GM20431 (cell line): Measurements from ENCODE around the gene GINS2.

ENCODE experiments used
- in situ Hi-C: fragments of 300-500 bp; cut with MseI, MboI; formaldehyde crosslinking; loops from one replicate; pipeline ENCODE4 v1.15.0; 2020; ENCODE audit warnings: low sequenced_read_pairs; ENCODE audit not compliant: unreplicated experiment

GINS2 gene

DNA sequence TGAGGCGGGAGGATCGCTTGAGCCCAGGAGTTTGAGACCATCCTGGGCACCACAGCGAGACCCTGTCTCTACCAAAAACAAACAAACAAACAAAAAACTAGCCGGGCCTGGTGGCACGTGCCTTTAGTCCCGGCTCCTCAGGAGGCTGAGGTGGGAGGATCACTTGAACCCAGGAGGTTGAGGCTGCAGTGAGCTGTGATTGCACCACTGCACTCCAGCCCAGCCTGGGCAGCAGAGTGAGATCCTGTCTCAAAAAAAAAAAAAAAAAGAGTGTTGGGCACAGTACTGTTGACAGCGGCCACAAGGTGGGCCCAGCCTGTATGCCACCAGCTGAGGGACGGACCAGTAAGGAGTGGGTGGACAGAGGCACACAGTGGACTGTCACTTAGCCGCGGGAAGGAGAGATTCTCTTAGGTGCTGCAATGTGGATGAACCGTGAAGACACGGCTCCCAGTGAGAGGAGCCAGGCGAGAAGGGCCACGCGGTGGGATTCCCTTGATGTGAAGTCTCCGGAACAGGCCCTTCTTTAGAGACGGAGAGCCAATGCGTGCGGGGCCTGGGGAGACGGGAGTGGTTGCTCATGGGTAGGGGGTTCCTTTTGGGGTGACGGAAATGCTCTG lies 44.6 kb downstream of the GINS2 start:
- in situ Hi-C loops, result no loop called here

GRCh38 chr16:85643631-85644030 lies 45.1 kb downstream of the GINS2 start:
- in situ Hi-C loops, result no loop called here

DNA sequence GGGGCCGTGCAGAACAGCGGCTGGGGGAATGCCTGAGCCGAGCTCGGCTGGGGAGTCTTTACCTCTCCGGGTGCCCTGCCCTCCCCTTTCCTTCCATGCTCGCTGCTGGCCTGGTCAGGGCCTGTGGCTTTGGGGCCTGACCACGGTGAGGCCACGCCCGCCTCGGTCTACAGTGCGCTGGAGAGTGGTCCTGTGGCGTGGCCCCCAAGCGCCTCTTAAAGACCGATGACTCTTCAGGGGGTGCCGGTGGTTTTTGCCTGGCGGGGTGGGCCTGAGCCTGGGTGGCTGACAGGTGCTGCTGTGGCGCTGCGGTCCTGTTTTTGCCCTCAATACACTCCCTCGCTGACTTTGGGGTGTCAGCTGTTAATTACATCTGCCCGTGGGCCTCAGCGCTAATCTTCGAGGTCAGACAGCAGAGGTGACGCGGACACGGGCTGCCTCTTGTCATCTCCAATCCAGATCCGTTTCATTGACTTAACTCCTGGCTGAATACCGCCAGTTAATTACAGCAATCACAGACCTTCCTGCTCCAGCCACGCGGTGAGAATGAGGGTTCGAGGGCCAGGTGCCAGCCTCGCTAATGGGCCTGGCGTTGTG lies 45.9 kb downstream of the GINS2 start:
- in situ Hi-C loops, result no loop called here

GRCh38 chr16:85641776-85642176 lies 47.0 kb downstream of the GINS2 start:
- in situ Hi-C loops, result no loop called here

DNA sequence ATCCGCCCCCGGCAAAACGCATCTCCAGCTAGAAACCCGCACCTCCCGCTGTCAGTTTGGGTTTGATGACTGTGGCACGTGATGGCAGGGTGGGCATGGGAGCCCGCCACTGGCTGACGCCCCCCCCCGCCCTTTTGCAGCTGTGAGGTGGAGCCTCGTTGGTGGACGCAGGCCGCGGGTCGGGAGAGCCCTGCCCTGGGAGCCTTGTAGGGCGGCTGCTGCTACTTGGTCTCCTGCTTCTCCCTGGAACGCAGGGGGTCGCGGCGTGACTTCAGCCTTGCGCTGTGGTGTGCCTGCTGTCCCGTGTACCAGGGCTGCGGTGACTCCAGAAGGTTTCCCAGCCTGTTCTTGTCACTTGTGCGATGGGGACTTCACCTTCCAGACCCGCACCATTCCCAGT lies 47.4 kb downstream of the GINS2 start:
- in situ Hi-C loops, result no loop called here

GRCh38 chr16:85640585-85640984 lies 48.2 kb downstream of the GINS2 start:
- in situ Hi-C loops, result no loop called here

GRCh38 chr16:85640254-85640558 lies 48.5 kb downstream of the GINS2 start:
- in situ Hi-C loops, result no loop called here

- in situ Hi-C loops, result no loop called here
Observed at GRCh38 chr16:85639529-85640253, 49.1 kb downstream of the GINS2 start.

GRCh38 chr16:85638695-85639409 lies 49.9 kb downstream of the GINS2 start:
- in situ Hi-C loops, result no loop called here

DNA sequence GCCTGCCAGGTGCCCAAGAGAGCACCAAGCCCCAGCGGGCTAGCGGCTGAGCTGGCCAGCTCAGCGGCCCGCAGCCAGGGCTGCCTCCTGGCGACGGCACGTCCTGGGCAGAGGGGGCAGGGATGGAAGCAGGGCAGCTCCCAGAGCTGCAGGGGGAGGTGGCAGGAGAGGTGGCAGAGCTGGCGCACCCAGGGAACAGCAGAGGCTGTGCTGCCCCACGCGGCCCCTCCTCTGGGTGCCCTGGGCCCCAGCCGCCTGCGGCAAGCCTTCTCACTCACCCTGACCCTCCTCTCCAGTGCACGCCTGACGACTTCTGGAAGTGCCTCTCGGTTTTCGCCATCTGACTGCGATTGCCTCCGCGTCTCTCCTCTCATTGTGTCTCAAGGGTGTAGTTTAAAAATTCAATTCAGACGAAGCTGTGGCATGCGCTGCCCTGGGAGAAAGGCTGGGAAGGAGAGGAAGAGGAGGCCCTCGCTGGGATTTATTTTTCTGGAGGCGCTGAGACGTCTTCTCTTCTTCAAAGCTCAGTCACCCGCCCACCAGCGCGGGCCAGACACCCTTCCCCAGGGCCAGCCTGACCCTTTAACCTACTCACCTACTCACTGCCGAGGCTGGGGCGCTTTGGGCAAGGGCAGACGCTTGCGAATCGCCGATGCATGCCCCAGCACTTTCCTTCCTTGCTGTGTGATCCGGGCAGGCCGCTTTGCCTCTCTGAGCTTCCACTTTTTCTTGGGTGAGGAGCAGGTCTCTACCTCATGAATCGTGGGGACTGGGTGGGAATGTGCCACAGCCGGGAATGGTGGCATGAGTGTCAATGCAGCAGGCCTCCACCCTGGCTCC lies 50.7 kb downstream of the GINS2 start:
- in situ Hi-C loops, result no loop called here

DNA sequence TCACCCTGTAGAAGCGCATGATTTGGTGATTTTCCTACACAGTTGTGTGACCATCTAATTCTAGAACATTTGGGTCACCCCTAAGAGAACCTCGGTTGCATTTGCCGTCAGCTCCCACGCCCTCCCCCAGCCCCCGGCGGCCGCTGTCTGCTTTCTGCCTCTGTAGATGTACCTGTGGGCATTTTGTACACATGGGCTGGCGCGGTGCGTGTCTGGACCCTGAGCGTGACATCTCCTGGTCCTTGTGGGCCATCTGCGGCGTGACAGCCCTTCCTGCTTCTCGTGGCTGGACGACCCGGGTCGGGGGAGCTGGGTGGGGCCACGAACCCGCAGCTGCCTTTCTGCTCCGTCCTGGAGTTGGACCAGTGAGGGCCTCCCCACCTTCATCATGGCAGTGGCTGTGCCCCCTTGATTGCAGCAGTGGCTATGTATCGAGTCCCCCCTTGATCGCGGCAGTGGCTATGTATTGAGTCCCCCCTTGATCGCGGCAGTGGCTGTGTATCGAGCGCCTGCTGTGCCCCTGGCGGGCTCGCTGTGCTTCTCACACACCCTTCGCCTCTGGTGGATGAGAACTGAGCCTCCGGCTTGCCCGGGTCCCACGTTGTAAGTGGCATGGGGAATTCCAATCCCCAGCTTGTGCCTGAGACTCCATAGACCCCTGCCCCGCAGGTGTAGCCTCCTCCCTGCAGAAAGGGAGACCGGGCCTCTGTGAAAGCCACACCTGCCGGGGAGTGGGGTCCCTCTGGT lies 51.5 kb downstream of the GINS2 start:
- in situ Hi-C loops, result no loop called here

- in situ Hi-C loops, result no loop called here
Observed at GRCh38 chr16:85636234-85636812, 52.4 kb downstream of the GINS2 start.

DNA sequence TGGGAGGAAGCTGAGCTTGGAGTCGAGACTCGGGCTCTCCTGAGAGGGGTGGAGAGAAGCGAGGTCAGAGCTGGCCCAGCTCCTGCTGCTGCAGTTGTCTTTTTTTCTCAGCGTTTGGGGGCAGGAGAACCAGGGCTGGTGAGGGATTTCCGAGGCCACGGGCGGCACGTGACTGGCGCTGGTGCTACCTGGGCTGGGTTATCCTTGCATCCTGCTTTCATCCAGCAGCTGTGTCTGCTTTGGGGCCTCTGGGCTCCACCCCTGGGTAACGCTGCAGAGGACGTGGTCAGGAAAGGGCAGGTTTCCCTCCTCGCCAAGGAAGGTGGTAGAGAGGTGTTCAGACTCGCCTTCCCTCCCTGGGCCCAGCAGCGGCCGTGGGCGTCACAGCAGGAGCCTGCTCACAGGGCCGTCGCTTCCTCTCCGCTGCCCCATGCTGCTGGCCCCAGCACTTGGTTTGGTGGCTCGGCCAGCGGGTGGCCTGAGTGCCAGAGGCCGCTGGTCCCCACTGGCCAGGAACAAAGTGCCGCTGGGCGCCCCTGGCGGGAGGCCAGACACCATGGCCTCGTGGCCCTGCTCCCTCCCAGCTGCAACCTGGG lies 53.1 kb downstream of the GINS2 start:
- in situ Hi-C loops, result no loop called here

DNA sequence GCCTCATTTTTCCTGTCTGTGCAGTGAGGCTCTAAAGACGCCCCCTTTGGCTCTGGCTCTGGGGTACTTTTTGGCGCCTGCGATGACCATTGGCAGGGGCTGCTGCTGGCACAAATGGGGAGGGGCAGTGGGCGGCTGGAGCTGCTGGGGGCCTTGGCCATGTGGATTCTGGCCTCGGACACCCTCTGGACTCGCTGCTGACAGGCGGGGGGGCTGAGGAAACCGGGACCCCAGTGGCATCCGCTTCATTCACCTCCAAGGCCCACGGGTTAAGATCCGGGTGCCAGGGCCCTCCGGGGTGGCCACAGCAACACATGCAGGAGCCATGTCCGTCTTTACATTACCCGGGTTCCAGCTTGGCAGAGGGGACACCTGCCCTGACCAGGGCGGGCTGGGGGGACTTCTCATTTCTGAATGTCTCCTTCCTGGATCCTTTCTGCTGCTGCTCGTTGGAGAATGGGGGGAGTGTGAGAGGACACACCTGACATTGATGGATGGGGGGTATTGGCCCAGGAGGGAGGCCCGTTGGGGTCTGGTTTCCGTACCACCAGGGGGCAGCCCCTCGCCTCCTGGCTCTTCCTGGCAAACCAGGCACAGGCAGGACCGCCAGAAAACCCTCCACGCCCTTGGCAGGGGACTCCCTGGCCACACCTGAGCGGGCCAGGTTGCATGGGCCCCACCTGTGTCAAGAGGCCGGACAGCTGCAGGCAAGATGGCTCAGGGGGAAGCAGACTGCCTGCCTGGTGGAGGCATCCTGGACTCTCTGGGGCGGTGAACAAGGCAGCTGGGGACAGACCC lies 53.8 kb downstream of the GINS2 start:
- in situ Hi-C loops, result no loop called here

GRCh38 chr16:85633888-85634287 lies 54.9 kb downstream of the GINS2 start:
- in situ Hi-C loops, result no loop called here

- in situ Hi-C loops, result no loop called here
Observed at GRCh38 chr16:85633438-85633743, 55.4 kb downstream of the GINS2 start.

DNA sequence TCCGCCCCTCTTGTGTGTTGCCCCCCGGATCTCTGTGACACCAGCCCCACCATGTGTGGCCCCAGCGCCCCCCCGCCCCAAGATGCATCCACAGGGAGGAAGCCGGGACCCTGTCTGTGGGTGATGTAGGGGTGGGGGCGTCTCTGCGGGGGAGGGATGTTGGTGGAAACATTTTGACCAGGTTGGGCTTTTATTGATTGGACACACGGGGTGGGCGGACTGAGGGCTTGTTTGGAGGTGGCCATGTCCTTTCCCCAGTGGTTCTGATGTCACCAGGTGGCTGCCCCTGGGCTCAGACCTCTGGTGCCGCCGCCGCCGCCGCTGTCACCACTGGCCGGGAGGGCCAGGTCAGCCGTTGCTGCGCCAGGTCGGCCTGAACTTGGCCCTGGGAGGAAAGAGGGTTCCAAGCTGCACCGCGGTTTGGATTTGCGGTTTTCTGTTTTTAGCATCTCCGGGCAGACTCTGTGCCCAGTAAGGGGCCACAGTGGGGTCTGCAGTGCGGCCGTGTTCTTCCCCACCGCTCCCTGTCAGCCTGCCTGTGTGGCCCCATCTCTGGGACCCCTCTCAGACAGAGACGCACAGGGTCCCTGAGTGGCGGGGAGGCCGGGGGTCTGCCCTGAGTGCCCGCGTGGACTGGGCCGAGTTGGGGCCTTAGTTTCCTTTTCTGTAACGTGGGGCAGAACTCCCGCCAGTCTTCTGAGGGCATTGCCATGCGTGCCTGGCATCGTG lies 55.9 kb downstream of the GINS2 start:
- in situ Hi-C loops, result no loop called here
